Neural cell (in vitro differentiated cells): ENCODE data around the gene GPC5. TPM values are rescaled to one million over a fixed set of nuclear protein-coding genes. Genes with fewer than 3 reads are reported as not detected.

Source experiments
- H2AFZ ChIP-seq: fragments of 200-600, 300-800 bp; sonication (generic), shearing (Covaris generic); 2 replicates; pipeline ENCODE4 v1.6.0; 2014; ENCODE audit warnings: low read depth, mild to moderate bottlenecking, antibody characterized with exemption, low read length, moderate library complexity
- H3F3A ChIP-seq: fragments of 200-600 bp; shearing (Covaris generic); 2 replicates; pipeline ENCODE4 v1.6.1; 2016; ENCODE audit warnings: mild to moderate bottlenecking, moderate library complexity, mixed read lengths, antibody characterized with exemption, low read length; ENCODE audit not compliant: insufficient read depth, poor library complexity, severe bottlenecking
- H3K27ac ChIP-seq: fragments of 200-600, 300-800 bp; sonication (generic), shearing (Covaris generic); 2 replicates; pipeline ENCODE4 v1.5.1; 2014; ENCODE audit warnings: mild to moderate bottlenecking, low read length, moderate library complexity
- H3K27me3 ChIP-seq: fragments of 300-800, 200-600 bp; sonication (generic), shearing (Covaris generic); 2 replicates; pipeline ENCODE4 v1.6.0; 2014; ENCODE audit warnings: mild to moderate bottlenecking, low read depth, low read length, moderate library complexity; ENCODE audit not compliant: insufficient read depth
- H3K36me3 ChIP-seq: fragments of 300-800, 200-600 bp; sonication (generic), shearing (Covaris generic); 2 replicates; pipeline ENCODE4 v1.5.1; 2014; ENCODE audit warnings: mild to moderate bottlenecking, antibody characterized with exemption, low read length, moderate library complexity; ENCODE audit not compliant: insufficient read depth
- H3K4me2 ChIP-seq: fragments of 300-800, 200-600 bp; sonication (generic), shearing (Covaris generic); 2 replicates; pipeline ENCODE4 v1.6.0; 2014; ENCODE audit warnings: mild to moderate bottlenecking, low read length
- H3K4me3 ChIP-seq: fragments of 300-800, 200-600 bp; sonication (generic), shearing (Covaris generic); 2 replicates; pipeline ENCODE4 v1.5.1; 2014; ENCODE audit warnings: mild to moderate bottlenecking, low read length, moderate library complexity
- H3K79me2 ChIP-seq: fragments of 200-600 bp; shearing (Covaris generic); replicated peaks from 2 replicates; pipeline ENCODE4 v1.6.0; 2014; ENCODE audit warnings: mild to moderate bottlenecking, low read length, moderate library complexity; ENCODE audit not compliant: insufficient read depth
- H3K9ac ChIP-seq: fragments of 300-800, 200-600 bp; sonication (generic), shearing (Covaris generic); 2 replicates; pipeline ENCODE4 v1.6.1; 2016; ENCODE audit warnings: mild to moderate bottlenecking, low read length, mixed read lengths
- H3K9me2 ChIP-seq: fragments of 200-600 bp; shearing (Covaris generic); 2 replicates; pipeline ENCODE4 v1.6.1; 2016; ENCODE audit warnings: mild to moderate bottlenecking, low read length, mixed read lengths; ENCODE audit not compliant: insufficient read depth
- H3K9me3 ChIP-seq: fragments of 200-600, 300-800 bp; sonication (generic), shearing (Covaris generic); 2 replicates; pipeline ENCODE4 v1.6.1; 2016; ENCODE audit warnings: mild to moderate bottlenecking, mixed run types, low read length, moderate library complexity, mixed read lengths
- H4K20me1 ChIP-seq: fragments of 200-600 bp; shearing (Covaris generic); 2 replicates; pipeline ENCODE4 v1.6.1; 2016; ENCODE audit warnings: mild to moderate bottlenecking, mixed run types; ENCODE audit not compliant: insufficient read depth
- EP300 ChIP-seq: fragments of 450-650 bp; conservative IDR thresholded peaks from 2 replicates; pipeline ENCODE4 v1.6.1; 2014; ENCODE audit warnings: antibody characterized with exemption, mild to moderate bottlenecking, moderate library complexity; ENCODE audit not compliant: poor library complexity, severe bottlenecking
- EZH2 ChIP-seq: fragments of 200-600, 300-800 bp; shearing (Covaris generic), sonication (generic); IDR thresholded peaks from 2 replicates; pipeline ENCODE4 v1.6.1; 2014; ENCODE audit warnings: antibody characterized with exemption, low read length, borderline replicate concordance, mild to moderate bottlenecking; ENCODE audit not compliant: insufficient read depth, poor library complexity, severe bottlenecking
- MXI1 ChIP-seq: fragments of 450-650 bp; conservative IDR thresholded peaks from 2 replicates; pipeline ENCODE4 v1.6.1; 2014; ENCODE audit warnings: antibody characterized with exemption, mild to moderate bottlenecking; ENCODE audit not compliant: poor library complexity, severe bottlenecking
- POLR2AphosphoS5 ChIP-seq: IDR thresholded peaks from 2 replicates; pipeline ENCODE4 v1.6.1; 2012
- RAD21 ChIP-seq: fragments of 450-650 bp; conservative IDR thresholded peaks from 2 replicates; pipeline ENCODE4 v1.6.1; 2014; ENCODE audit warnings: antibody characterized with exemption, mild to moderate bottlenecking, moderate library complexity
- SMC3 ChIP-seq: fragments of 450-650 bp; conservative IDR thresholded peaks from 2 replicates; pipeline ENCODE4 v1.6.1; 2014; ENCODE audit warnings: antibody characterized with exemption, mild to moderate bottlenecking, moderate library complexity; ENCODE audit not compliant: poor library complexity
- TAF1 ChIP-seq: IDR thresholded peaks from 2 replicates; pipeline ENCODE4 v1.6.1; 2012; ENCODE audit warnings: low read depth
- polyA plus RNA-seq: library from polyadenylated mRNA; depleted of rRNA; stranded (reverse); fragments of >200 nt; gene quantifications from 2 replicates; pipeline ENCODE4 v1.2.3, GENCODE V29; 2014
- TF ChIP-seq, protein P1 (sequence below): IDR thresholded peaks from 2 replicates; pipeline ENCODE4 v1.6.1; 2012; ENCODE audit warnings: borderline replicate concordance
- TF ChIP-seq, protein P2 (sequence below): fragments of 450-650 bp; IDR thresholded peaks from 2 replicates; pipeline ENCODE4 v1.5.1; 2014; ENCODE audit warnings: antibody characterized with exemption, mild to moderate bottlenecking, moderate library complexity; ENCODE audit not compliant: poor library complexity, severe bottlenecking

The GPC5 gene
- polyA plus RNA-seq, 1 donor from 2014 or later: 5.0 TPM

DNA sequence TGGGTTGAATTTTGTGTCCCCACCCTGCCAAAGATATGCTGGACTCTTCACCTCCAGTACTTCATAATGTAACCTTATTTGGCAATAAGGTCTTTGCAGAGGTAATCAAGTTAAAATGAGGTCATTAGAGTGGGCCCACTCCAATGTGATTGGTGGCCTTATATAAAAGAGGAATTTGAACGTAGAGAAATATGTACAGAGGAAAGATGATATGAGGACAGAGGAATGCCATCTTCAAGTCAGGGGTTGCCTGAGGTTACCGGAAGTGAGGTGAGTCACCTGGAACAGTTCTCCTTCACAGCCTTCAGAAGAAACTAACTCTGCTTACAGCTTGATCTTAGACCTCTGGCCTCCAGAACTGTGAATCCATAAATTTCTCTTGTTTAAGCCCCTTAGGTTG is 69.9 kb downstream of the GPC5 start:
- Histone ChIP-seq H2AFZ (no peak overlapping the region), H3K9me2 (no peaks in the 10 kb centered on the region), H3K9ac (no peak overlapping the region), H3K27ac (no peak overlapping the region), H3K4me2 (no peak overlapping the region), H3F3A (no peaks in the 10 kb centered on the region), H3K9me3 (no peaks in the 10 kb centered on the region), H3K36me3 (no peaks in the 10 kb centered on the region), H4K20me1 (no peaks in the 10 kb centered on the region), H3K27me3 (no peaks in the 10 kb centered on the region), H3K79me2 (no peaks in the 10 kb centered on the region), H3K4me3 (no peak overlapping the region)
- no peak for TF ChIP-seq EP300
- TF ChIP-seq, protein P1, sequence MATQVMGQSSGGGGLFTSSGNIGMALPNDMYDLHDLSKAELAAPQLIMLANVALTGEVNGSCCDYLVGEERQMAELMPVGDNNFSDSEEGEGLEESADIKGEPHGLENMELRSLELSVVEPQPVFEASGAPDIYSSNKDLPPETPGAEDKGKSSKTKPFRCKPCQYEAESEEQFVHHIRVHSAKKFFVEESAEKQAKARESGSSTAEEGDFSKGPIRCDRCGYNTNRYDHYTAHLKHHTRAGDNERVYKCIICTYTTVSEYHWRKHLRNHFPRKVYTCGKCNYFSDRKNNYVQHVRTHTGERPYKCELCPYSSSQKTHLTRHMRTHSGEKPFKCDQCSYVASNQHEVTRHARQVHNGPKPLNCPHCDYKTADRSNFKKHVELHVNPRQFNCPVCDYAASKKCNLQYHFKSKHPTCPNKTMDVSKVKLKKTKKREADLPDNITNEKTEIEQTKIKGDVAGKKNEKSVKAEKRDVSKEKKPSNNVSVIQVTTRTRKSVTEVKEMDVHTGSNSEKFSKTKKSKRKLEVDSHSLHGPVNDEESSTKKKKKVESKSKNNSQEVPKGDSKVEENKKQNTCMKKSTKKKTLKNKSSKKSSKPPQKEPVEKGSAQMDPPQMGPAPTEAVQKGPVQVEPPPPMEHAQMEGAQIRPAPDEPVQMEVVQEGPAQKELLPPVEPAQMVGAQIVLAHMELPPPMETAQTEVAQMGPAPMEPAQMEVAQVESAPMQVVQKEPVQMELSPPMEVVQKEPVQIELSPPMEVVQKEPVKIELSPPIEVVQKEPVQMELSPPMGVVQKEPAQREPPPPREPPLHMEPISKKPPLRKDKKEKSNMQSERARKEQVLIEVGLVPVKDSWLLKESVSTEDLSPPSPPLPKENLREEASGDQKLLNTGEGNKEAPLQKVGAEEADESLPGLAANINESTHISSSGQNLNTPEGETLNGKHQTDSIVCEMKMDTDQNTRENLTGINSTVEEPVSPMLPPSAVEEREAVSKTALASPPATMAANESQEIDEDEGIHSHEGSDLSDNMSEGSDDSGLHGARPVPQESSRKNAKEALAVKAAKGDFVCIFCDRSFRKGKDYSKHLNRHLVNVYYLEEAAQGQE: no peak
- TF ChIP-seq SMC3: no peak
- no peak for TF ChIP-seq EZH2
- no peak for TF ChIP-seq MXI1
- TF ChIP-seq, protein P2, sequence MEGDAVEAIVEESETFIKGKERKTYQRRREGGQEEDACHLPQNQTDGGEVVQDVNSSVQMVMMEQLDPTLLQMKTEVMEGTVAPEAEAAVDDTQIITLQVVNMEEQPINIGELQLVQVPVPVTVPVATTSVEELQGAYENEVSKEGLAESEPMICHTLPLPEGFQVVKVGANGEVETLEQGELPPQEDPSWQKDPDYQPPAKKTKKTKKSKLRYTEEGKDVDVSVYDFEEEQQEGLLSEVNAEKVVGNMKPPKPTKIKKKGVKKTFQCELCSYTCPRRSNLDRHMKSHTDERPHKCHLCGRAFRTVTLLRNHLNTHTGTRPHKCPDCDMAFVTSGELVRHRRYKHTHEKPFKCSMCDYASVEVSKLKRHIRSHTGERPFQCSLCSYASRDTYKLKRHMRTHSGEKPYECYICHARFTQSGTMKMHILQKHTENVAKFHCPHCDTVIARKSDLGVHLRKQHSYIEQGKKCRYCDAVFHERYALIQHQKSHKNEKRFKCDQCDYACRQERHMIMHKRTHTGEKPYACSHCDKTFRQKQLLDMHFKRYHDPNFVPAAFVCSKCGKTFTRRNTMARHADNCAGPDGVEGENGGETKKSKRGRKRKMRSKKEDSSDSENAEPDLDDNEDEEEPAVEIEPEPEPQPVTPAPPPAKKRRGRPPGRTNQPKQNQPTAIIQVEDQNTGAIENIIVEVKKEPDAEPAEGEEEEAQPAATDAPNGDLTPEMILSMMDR: no peak
- no peak for TF ChIP-seq TAF1
- TF ChIP-seq POLR2AphosphoS5: no peak
- no peak for TF ChIP-seq RAD21

DNA sequence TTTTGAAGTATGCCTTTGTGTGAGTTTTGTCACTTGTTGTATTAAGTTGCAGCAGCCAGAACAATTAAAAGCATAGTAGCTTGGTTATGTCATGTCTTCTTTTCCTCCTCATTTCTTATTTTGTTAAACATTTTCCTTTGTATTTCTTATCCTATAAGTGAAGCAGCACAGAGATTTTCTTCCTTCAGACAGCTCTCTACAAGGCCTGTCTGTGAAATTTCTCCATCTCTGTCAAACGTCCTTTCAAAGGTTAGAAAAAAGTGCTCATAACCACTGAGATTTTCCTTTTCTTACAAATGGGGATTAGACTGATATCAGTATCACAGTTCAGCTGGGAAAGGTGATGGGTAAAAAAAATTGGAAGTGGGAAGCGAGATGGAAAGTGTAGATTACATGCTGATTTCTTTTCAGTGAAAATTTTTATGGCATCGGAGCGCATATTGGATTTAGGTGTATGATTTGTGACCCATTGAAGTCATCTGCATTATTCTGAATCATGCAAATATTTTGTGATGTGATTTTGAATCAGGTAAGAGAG is 71.7 kb downstream of the GPC5 start:
- no peaks in the 10 kb centered on the region for H3F3A ChIP-seq
- H3K27me3 ChIP-seq: no peaks in the 10 kb centered on the region
- peak overlapping the region; percentile 18 for H3K9ac ChIP-seq
- H3K36me3 ChIP-seq: no peaks in the 10 kb centered on the region
- no peaks in the 10 kb centered on the region for H3K79me2 ChIP-seq
- no peak overlapping the region for H3K4me2 ChIP-seq
- TF ChIP-seq EP300: peak; percentile 87
- TF ChIP-seq POLR2AphosphoS5: peak; percentile 52
- TF ChIP-seq, protein P2: no peak
- TF ChIP-seq EZH2: no peak
- TF ChIP-seq, protein P1: peak; percentile 99
- no peaks in the 10 kb centered on the region for H3K9me2 ChIP-seq
- H3K4me3 ChIP-seq: peak overlapping the region; percentile 42
- no peaks in the 10 kb centered on the region for H3K9me3 ChIP-seq
- H3K27ac ChIP-seq: peak overlapping the region; percentile 61
- H4K20me1 ChIP-seq: no peaks in the 10 kb centered on the region
- H2AFZ ChIP-seq: no peak overlapping the region
